ENCODE measurements around the gene KLHL6. TPM values are rescaled to one million over a fixed set of nuclear protein-coding genes. Genes with fewer than 3 reads are reported as not detected.
"Not testable (repeated sequence)": the region's sequence is repeated elsewhere in the genome, so short reads cannot be mapped to it uniquely, and the experiment has no call there.

Gene KLHL6
- total RNA-seq, 2 donors from 2014 or later: 33.5 to 39.7 TPM

GRCh38 chr3:183485585-183485984 is 69.9 kb downstream of the KLHL6 start:
- peak overlapping the region; percentile 58 for H3K27ac Mint-ChIP-seq
- no peak overlapping the region for H3K4me3 Mint-ChIP-seq

GRCh38 chr3:183485093-183485492 is 70.4 kb downstream of the KLHL6 start:
- H3K4me3 Mint-ChIP-seq: no peak overlapping the region
- no peaks in the 10 kb centered on the region for H3K27me3 Mint-ChIP-seq
- peaks cover 14% of the 10 kb centered on the region for H3K4me1 Mint-ChIP-seq
- H3K9me3 Mint-ChIP-seq: no peaks in the 10 kb centered on the region
- H3K36me3 Mint-ChIP-seq (ENCODE audit: low read depth): peaks cover 14% of the 10 kb centered on the region
- peak overlapping the region; percentile 58 for H3K27ac Mint-ChIP-seq
- ATAC-seq (replicated peaks): no peak

More at GRCh38 chr3:183485585-183485984, 69.9 kb downstream of the KLHL6 start:
- Mint-ChIP-seq H3K36me3 (ENCODE audit: low read depth) (peaks cover 19% of the 10 kb centered on the region), H3K4me1 (peaks cover 14% of the 10 kb centered on the region), H3K9me3 (no peaks in the 10 kb centered on the region), H3K27me3 (no peaks in the 10 kb centered on the region)
- ATAC-seq (replicated peaks): no peak

- peaks cover 9% of the 10 kb centered on the region for H3K36me3 Mint-ChIP-seq (ENCODE audit: low read depth)
- no peak for ATAC-seq (replicated peaks)
- H3K4me3 Mint-ChIP-seq: no peak overlapping the region
- H3K27ac Mint-ChIP-seq: peak overlapping the region; percentile 56
- peaks cover 14% of the 10 kb centered on the region for H3K4me1 Mint-ChIP-seq
- H3K27me3 Mint-ChIP-seq: no peaks in the 10 kb centered on the region
- no peaks in the 10 kb centered on the region for H3K9me3 Mint-ChIP-seq
These were observed 71.0 kb downstream of the KLHL6 start for GRCh38 chr3:183484431-183485075.

GRCh38 chr3:183481582-183481981 is 73.9 kb downstream of the KLHL6 start:
- peaks cover 14% of the 10 kb centered on the region for H3K4me1 Mint-ChIP-seq
- H3K9me3 Mint-ChIP-seq: no peaks in the 10 kb centered on the region
- peak; percentile 98 for ATAC-seq (replicated peaks)
- H3K27ac Mint-ChIP-seq: peak overlapping the region; percentile 80
- no peaks in the 10 kb centered on the region for H3K27me3 Mint-ChIP-seq
- no peaks in the 10 kb centered on the region for H3K36me3 Mint-ChIP-seq (ENCODE audit: low read depth)
- H3K4me3 Mint-ChIP-seq: peak overlapping the region; percentile 48

- no peak overlapping the region for H3K27ac Mint-ChIP-seq
- no peaks in the 10 kb centered on the region for H3K27me3 Mint-ChIP-seq
- no peaks in the 10 kb centered on the region for H3K36me3 Mint-ChIP-seq (ENCODE audit: low read depth)
- ATAC-seq (replicated peaks): no peak
- peaks cover 5% of the 10 kb centered on the region for H3K4me1 Mint-ChIP-seq
- H3K9me3 Mint-ChIP-seq: no peaks in the 10 kb centered on the region
- no peak overlapping the region for H3K4me3 Mint-ChIP-seq
These were observed 77.0 kb downstream of the KLHL6 start for GRCh38 chr3:183478501-183478900.

GRCh38 chr3:183477801-183478456 is 77.6 kb downstream of the KLHL6 start:
- no peak overlapping the region for H3K27ac Mint-ChIP-seq

GRCh38 chr3:183475764-183476162 is 79.7 kb downstream of the KLHL6 start:
- H3K9me3 Mint-ChIP-seq; H3K27ac Mint-ChIP-seq; ATAC-seq (replicated peaks): not testable (repeated sequence)

More at GRCh38 chr3:183477801-183478456, 77.6 kb downstream of the KLHL6 start:
- Mint-ChIP-seq H3K27me3 (no peaks in the 10 kb centered on the region), H3K9me3 (no peaks in the 10 kb centered on the region), H3K4me1 (peaks cover 5% of the 10 kb centered on the region), H3K36me3 (ENCODE audit: low read depth) (no peaks in the 10 kb centered on the region), H3K4me3 (no peak overlapping the region)
- ATAC-seq (replicated peaks): no peak

GRCh38 chr3:183475016-183475763 is 80.3 kb downstream of the KLHL6 start:
- no peak overlapping the region for H3K4me3 Mint-ChIP-seq
- H3K27ac Mint-ChIP-seq: no peak overlapping the region
- no peaks in the 10 kb centered on the region for H3K27me3 Mint-ChIP-seq
- no peak for ATAC-seq (replicated peaks)
- no peaks in the 10 kb centered on the region for H3K36me3 Mint-ChIP-seq (ENCODE audit: low read depth)
- no peaks in the 10 kb centered on the region for H3K4me1 Mint-ChIP-seq
- no peaks in the 10 kb centered on the region for H3K9me3 Mint-ChIP-seq

More at GRCh38 chr3:183475764-183476162, 79.7 kb downstream of the KLHL6 start:
- H3K27me3 Mint-ChIP-seq; H3K4me3 Mint-ChIP-seq; H3K36me3 Mint-ChIP-seq (ENCODE audit: low read depth); H3K4me1 Mint-ChIP-seq: not testable (repeated sequence)

- Mint-ChIP-seq H3K27me3 (no peaks in the 10 kb centered on the region), H3K4me1 (peaks cover 5% of the 10 kb centered on the region), H3K4me3 (no peak overlapping the region), H3K36me3 (ENCODE audit: low read depth) (peaks cover 5% of the 10 kb centered on the region), H3K27ac (no peak overlapping the region), H3K9me3 (no peaks in the 10 kb centered on the region)
- no peak for ATAC-seq (replicated peaks)
These were observed 81.5 kb downstream of the KLHL6 start for GRCh38 chr3:183473969-183474368.

GRCh38 chr3:183472155-183472554 is 83.4 kb downstream of the KLHL6 start:
- peaks cover 11% of the 10 kb centered on the region for H3K4me1 Mint-ChIP-seq
- H3K27me3 Mint-ChIP-seq: no peaks in the 10 kb centered on the region
- no peak overlapping the region for H3K27ac Mint-ChIP-seq
- ATAC-seq (replicated peaks): no peak
- no peak overlapping the region for H3K4me3 Mint-ChIP-seq
- peaks cover 5% of the 10 kb centered on the region for H3K36me3 Mint-ChIP-seq (ENCODE audit: low read depth)
- H3K9me3 Mint-ChIP-seq: no peaks in the 10 kb centered on the region

- peaks cover 11% of the 10 kb centered on the region for H3K4me1 Mint-ChIP-seq
- ATAC-seq (replicated peaks): peak; percentile 77
- no peaks in the 10 kb centered on the region for H3K27me3 Mint-ChIP-seq
- H3K36me3 Mint-ChIP-seq (ENCODE audit: low read depth): peaks cover 5% of the 10 kb centered on the region
- no peaks in the 10 kb centered on the region for H3K9me3 Mint-ChIP-seq
- peak overlapping the region; percentile 44 for H3K27ac Mint-ChIP-seq
- H3K4me3 Mint-ChIP-seq: peak overlapping the region; percentile 69
These were observed 87.1 kb downstream of the KLHL6 start for GRCh38 chr3:183468424-183468823.

GRCh38 chr3:183466575-183466974 is 88.9 kb downstream of the KLHL6 start:
- H3K9me3 Mint-ChIP-seq: no peaks in the 10 kb centered on the region
- no peak overlapping the region for H3K27ac Mint-ChIP-seq
- no peak overlapping the region for H3K4me3 Mint-ChIP-seq
- H3K27me3 Mint-ChIP-seq: no peaks in the 10 kb centered on the region
- ATAC-seq (replicated peaks): no peak
- peaks cover 5% of the 10 kb centered on the region for H3K36me3 Mint-ChIP-seq (ENCODE audit: low read depth)
- H3K4me1 Mint-ChIP-seq: peaks cover 11% of the 10 kb centered on the region

GRCh38 chr3:183465710-183466109 is 89.8 kb downstream of the KLHL6 start:
- not testable (repeated sequence) for H3K4me3 Mint-ChIP-seq; H3K36me3 Mint-ChIP-seq (ENCODE audit: low read depth); H3K27me3 Mint-ChIP-seq; H3K9me3 Mint-ChIP-seq; H3K27ac Mint-ChIP-seq; ATAC-seq (replicated peaks)
- peaks cover 11% of the 10 kb centered on the region for H3K4me1 Mint-ChIP-seq

GRCh38 chr3:183464480-183464879 is 91.0 kb downstream of the KLHL6 start:
- Mint-ChIP-seq H3K27ac (no peak overlapping the region), H3K27me3 (no peaks in the 10 kb centered on the region), H3K9me3 (no peaks in the 10 kb centered on the region), H3K4me3 (no peak overlapping the region), H3K36me3 (ENCODE audit: low read depth) (peaks cover 5% of the 10 kb centered on the region), H3K4me1 (peaks cover 11% of the 10 kb centered on the region)
- ATAC-seq (replicated peaks): no peak
